ENCODE measurements around the gene CRNN.

DNA sequence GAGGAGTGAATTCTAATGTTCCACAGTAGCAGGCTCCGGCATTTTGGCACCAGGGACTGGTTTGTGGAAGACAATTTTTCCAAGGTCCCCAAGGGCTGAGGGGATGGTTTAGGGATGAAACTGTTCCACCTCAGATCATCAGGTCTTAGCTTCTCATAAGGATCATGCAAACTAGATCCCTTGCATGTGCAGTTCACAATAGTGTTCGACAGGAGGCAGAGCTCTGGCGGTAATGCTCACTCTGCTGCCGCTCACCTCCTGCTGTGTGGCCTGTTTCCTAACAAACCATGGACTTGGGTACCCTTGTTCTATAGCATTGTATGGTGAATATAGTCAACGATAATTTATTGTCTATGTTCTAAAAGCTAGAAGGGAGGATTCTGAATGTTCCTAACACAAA lies 16.6 kb downstream of the CRNN start:
- TF ChIP-seq, protein P1, sequence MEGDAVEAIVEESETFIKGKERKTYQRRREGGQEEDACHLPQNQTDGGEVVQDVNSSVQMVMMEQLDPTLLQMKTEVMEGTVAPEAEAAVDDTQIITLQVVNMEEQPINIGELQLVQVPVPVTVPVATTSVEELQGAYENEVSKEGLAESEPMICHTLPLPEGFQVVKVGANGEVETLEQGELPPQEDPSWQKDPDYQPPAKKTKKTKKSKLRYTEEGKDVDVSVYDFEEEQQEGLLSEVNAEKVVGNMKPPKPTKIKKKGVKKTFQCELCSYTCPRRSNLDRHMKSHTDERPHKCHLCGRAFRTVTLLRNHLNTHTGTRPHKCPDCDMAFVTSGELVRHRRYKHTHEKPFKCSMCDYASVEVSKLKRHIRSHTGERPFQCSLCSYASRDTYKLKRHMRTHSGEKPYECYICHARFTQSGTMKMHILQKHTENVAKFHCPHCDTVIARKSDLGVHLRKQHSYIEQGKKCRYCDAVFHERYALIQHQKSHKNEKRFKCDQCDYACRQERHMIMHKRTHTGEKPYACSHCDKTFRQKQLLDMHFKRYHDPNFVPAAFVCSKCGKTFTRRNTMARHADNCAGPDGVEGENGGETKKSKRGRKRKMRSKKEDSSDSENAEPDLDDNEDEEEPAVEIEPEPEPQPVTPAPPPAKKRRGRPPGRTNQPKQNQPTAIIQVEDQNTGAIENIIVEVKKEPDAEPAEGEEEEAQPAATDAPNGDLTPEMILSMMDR (conservative IDR thresholded peaks at IDR 0.05; ENCODE audit: low read depth, low read length), result peak; percentile 51
- TF ChIP-seq EZH2 (IDR thresholded peaks at IDR 0.05; ENCODE audit: low read length, unreplicated experiment) (no peak), EZH2phosphoT487 (IDR thresholded peaks at IDR 0.05; ENCODE audit: borderline replicate concordance, low read length) (no peak)
